Endothelial cell of umbilical vein (primary cell): ENCODE data around the gene PNMA6F.

Experiments used
- EZH2 ChIP-seq: IDR thresholded peaks from 2 replicates; pipeline ENCODE4 v1.6.1; 2012; ENCODE audit warnings: borderline replicate concordance, low read depth, mild to moderate bottlenecking, moderate library complexity, low read length, inconsistent platforms; ENCODE audit not compliant: severe bottlenecking
- FOS ChIP-seq: IDR thresholded peaks from 2 replicates; pipeline ENCODE4 v1.6.1; 2011; ENCODE audit warnings: mild to moderate bottlenecking, low read length, moderate library complexity, borderline replicate concordance; ENCODE audit not compliant: insufficient read depth
- GATA2 ChIP-seq: IDR thresholded peaks from 2 replicates; pipeline ENCODE4 v1.7.0; 2011; ENCODE audit warnings: low read depth, mild to moderate bottlenecking, moderate library complexity, mixed read lengths, low read length; ENCODE audit not compliant: insufficient read length, insufficient read depth
- JUN ChIP-seq: IDR thresholded peaks from 2 replicates; pipeline ENCODE4 v1.6.1; 2011; ENCODE audit warnings: borderline replicate concordance, low read depth; ENCODE audit not compliant: insufficient read length, insufficient read depth
- MAX ChIP-seq: IDR thresholded peaks from 2 replicates; pipeline ENCODE4 v1.6.1; 2011; ENCODE audit not compliant: insufficient read depth, insufficient read length
- MYC ChIP-seq: IDR thresholded peaks from one replicate; pipeline ENCODE4 v1.6.1; 2011; ENCODE audit warnings: mild to moderate bottlenecking, low read depth, low read length
- POLR2A ChIP-seq: IDR thresholded peaks from 2 replicates; pipeline ENCODE4 v1.6.1; 2012; ENCODE audit warnings: low read depth, mild to moderate bottlenecking, control low read depth, low read length
- POLR2AphosphoS5 ChIP-seq: IDR thresholded peaks from 2 replicates; pipeline ENCODE4 v1.6.1; 2012; ENCODE audit warnings: low read depth, mild to moderate bottlenecking, control low read depth, low read length, moderate library complexity; ENCODE audit not compliant: insufficient read depth
- TF ChIP-seq, protein P1 (sequence below), 2 donors: IDR thresholded peaks; 1 replicate in 1 of 2; 2 replicates in 1 of 2; pipeline ENCODE4 v1.5.1; 2011; ENCODE audit warnings: low read length in 2 of 2, mild to moderate bottlenecking in 2 of 2, moderate library complexity in 2 of 2, control low read depth in 1 of 2, inconsistent platforms in 1 of 2, low read depth in 1 of 2; ENCODE audit not compliant: insufficient read depth in 1 of 2; ENCODE audit errors: extremely low read depth in 1 of 2

DNA sequence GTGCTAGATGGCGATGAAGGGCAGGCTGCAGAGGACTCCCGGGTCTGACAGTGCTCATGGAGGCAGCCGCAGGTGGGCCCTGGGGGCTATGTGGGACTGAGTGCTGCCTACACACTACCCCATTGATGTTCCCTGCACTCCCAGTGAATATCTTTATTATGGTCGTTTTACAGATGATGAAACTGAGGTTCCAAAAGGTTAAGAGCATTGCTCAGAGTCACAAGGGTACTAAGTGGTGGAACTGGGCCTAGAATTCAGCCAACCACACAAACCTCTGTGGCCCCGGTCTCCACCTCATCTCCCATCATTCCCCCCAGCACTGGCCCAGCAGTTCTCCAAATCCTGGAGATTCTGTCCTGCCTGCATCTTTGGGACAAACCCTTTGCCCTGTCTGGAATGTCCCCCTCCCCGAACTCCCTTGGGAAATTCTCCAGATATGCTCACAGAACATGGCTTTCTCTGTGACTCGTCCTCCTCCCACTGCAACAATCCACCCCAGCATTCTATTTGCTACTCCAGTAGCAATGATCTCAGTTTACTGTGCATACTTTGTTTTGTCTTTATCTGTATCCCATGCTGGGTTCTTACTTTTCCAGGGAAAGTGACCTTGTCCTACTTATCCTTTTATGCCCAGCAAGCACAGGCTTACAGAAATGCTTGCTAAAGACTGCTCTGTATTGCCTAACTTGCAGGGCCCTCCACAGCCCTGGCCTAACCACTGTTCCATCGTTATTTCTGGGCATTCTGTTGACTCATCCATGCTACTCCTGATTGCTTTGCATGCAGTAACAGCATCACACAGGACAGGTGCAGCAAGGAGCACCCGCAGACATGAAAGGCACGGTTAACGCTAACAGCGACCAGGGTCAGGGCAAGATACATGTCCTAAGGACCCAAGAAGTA, 14.0 kb downstream of the PNMA6F start:
- TF ChIP-seq MAX (no peak), EZH2 (no peak), JUN (no peak), POLR2A (no peak), POLR2AphosphoS5 (no peak), MYC (no peak), FOS (no peak), GATA2 (no peak)
- TF ChIP-seq, protein P1, sequence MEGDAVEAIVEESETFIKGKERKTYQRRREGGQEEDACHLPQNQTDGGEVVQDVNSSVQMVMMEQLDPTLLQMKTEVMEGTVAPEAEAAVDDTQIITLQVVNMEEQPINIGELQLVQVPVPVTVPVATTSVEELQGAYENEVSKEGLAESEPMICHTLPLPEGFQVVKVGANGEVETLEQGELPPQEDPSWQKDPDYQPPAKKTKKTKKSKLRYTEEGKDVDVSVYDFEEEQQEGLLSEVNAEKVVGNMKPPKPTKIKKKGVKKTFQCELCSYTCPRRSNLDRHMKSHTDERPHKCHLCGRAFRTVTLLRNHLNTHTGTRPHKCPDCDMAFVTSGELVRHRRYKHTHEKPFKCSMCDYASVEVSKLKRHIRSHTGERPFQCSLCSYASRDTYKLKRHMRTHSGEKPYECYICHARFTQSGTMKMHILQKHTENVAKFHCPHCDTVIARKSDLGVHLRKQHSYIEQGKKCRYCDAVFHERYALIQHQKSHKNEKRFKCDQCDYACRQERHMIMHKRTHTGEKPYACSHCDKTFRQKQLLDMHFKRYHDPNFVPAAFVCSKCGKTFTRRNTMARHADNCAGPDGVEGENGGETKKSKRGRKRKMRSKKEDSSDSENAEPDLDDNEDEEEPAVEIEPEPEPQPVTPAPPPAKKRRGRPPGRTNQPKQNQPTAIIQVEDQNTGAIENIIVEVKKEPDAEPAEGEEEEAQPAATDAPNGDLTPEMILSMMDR (IDR thresholded peaks at IDR 0.05; ENCODE audit: extremely low read depth in 1 of 2, insufficient read depth in 1 of 2, low read depth in 1 of 2, low read length in 2 of 2): no peak
